T follicular helper cell (primary cell): ENCODE data around the gene SPPL2A.

Experiments
- DNase-seq: peaks from one replicate; pipeline ENCODE4 v3.0.0-alpha.2; 2020; ENCODE audit warnings: low read depth

The SPPL2A gene

GRCh38 chr15:50686469-50687301 is 78.8 kb downstream of the SPPL2A start, which contains the start of gene TRPM7:
Gene TRPM7, minus strand, starts transcription at chr15:50686797. Its CDS starts 264 bp downstream, at chr15:50686533.
- DNase-seq, result peak; percentile 81

GRCh38 chr15:50685976-50686468 is 79.5 kb downstream of the SPPL2A start:
- peak; percentile 70 for DNase-seq

GRCh38 chr15:50685191-50685975 is 80.1 kb downstream of the SPPL2A start:
- no peak for DNase-seq

- no peak for DNase-seq
Observed at GRCh38 chr15:50681467-50681866, 84.0 kb downstream of the SPPL2A start.

GRCh38 chr15:50676799-50677483 is 88.6 kb downstream of the SPPL2A start:
- DNase-seq, result no peak

- DNase-seq, result no peak
Observed at GRCh38 chr15:50675535-50676144, 89.9 kb downstream of the SPPL2A start.

GRCh38 chr15:50670115-50670514 is 95.4 kb downstream of the SPPL2A start:
- DNase-seq, result no peak

GRCh38 chr15:50669611-50670010 is 95.9 kb downstream of the SPPL2A start:
- no peak for DNase-seq

- no peak for DNase-seq
Observed at GRCh38 chr15:50665938-50666337, 99.6 kb downstream of the SPPL2A start.

GRCh38 chr15:50655555-50655954 is 110.0 kb downstream of the SPPL2A start:
- no peak for DNase-seq

- DNase-seq, result no peak
Observed at GRCh38 chr15:50653156-50653743, 112.3 kb downstream of the SPPL2A start.

GRCh38 chr15:50652671-50653070 is 112.8 kb downstream of the SPPL2A start:
- DNase-seq, result no peak
